Hepatocyte (in vitro differentiated cells): Measurements from ENCODE around the gene CPD.

Experiments
- EZH2 ChIP-seq: fragments of 200-600 bp; sonication (generic); IDR thresholded peaks from 2 replicates; pipeline ENCODE4 v1.6.1; 2016; ENCODE audit warnings: antibody characterized with exemption, mild to moderate bottlenecking, borderline replicate concordance
- TF ChIP-seq, protein P1 (sequence below): fragments of 200-600 bp; sonication (generic); IDR thresholded peaks from 2 replicates; pipeline ENCODE4 v1.5.1; 2016; ENCODE audit warnings: antibody characterized with exemption, mild to moderate bottlenecking; ENCODE audit not compliant: poor library complexity

GRCh38 chr17:30337393-30337999, 41.2 kb upstream of the CPD start:
- no peak for TF ChIP-seq EZH2
- TF ChIP-seq, protein P1, sequence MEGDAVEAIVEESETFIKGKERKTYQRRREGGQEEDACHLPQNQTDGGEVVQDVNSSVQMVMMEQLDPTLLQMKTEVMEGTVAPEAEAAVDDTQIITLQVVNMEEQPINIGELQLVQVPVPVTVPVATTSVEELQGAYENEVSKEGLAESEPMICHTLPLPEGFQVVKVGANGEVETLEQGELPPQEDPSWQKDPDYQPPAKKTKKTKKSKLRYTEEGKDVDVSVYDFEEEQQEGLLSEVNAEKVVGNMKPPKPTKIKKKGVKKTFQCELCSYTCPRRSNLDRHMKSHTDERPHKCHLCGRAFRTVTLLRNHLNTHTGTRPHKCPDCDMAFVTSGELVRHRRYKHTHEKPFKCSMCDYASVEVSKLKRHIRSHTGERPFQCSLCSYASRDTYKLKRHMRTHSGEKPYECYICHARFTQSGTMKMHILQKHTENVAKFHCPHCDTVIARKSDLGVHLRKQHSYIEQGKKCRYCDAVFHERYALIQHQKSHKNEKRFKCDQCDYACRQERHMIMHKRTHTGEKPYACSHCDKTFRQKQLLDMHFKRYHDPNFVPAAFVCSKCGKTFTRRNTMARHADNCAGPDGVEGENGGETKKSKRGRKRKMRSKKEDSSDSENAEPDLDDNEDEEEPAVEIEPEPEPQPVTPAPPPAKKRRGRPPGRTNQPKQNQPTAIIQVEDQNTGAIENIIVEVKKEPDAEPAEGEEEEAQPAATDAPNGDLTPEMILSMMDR, result no peak
